Stimulated activated CD4-positive, alpha-beta T cell treated with anti-CD3 and anti-CD28 coated beads, Interleukin-2, amount 100 ng/mL, for 4 hours (primary cell): Measurements from ENCODE around the gene CDC42EP1.
A peak's percentile ranks its signal among the peaks of the same experiment; 100 is the strongest.
"Not testable (repeated sequence)": the region's sequence is repeated elsewhere in the genome, so short reads cannot be mapped to it uniquely, and the experiment has no call there.

Source experiments
- DNase-seq: peaks from one replicate; pipeline ENCODE4 v3.0.0-alpha.2; 2020; ENCODE audit warnings: low read depth

Gene CDC42EP1

GRCh38 chr22:37588546-37589215, 28.4 kb downstream of the CDC42EP1 start:
- no peak for DNase-seq

GRCh38 chr22:37589636-37590035, 29.4 kb downstream of the CDC42EP1 start:
- no peak for DNase-seq

- DNase-seq: not testable (repeated sequence)
These were observed 30.8 kb downstream of the CDC42EP1 start for GRCh38 chr22:37591081-37591480.

GRCh38 chr22:37591823-37592404, 31.6 kb downstream of the CDC42EP1 start:
- no peak for DNase-seq

- DNase-seq: no peak
These were observed 34.0 kb downstream of the CDC42EP1 start for GRCh38 chr22:37594237-37594636.

- no peak for DNase-seq
These were observed 38.9 kb downstream of the CDC42EP1 start for GRCh38 chr22:37599153-37599552.

- no peak for DNase-seq
These were observed 40.9 kb downstream of the CDC42EP1 start for GRCh38 chr22:37601203-37601539.

GRCh38 chr22:37601540-37602442, 41.5 kb downstream of the CDC42EP1 start:
- no peak for DNase-seq

- not testable (repeated sequence) for DNase-seq
These were observed 42.4 kb downstream of the CDC42EP1 start for GRCh38 chr22:37602546-37603277.

GRCh38 chr22:37604074-37604473, 43.8 kb downstream of the CDC42EP1 start:
- no peak for DNase-seq

GRCh38 chr22:37604875-37605274, 44.6 kb downstream of the CDC42EP1 start:
- DNase-seq: peak; percentile 29

GRCh38 chr22:37607010-37607934, 47.0 kb downstream of the CDC42EP1 start:
- peak; percentile 88 for DNase-seq

- DNase-seq: no peak
These were observed 47.7 kb downstream of the CDC42EP1 start for GRCh38 chr22:37607935-37608476.

- peak; percentile 91 for DNase-seq
These were observed 48.4 kb downstream of the CDC42EP1 start, which contains the start of gene GGA1 for GRCh38 chr22:37608477-37609239. Gene GGA1, plus strand, starts transcription at chr22:37608834. Its CDS starts 27 bp downstream, at chr22:37608861.

GRCh38 chr22:37609240-37610152, 49.2 kb downstream of the CDC42EP1 start:
- no peak for DNase-seq

- DNase-seq: not testable (repeated sequence)
These were observed 49.8 kb downstream of the CDC42EP1 start for GRCh38 chr22:37610153-37610475.

- DNase-seq: no peak
These were observed 50.3 kb downstream of the CDC42EP1 start for GRCh38 chr22:37610480-37611129.

GRCh38 chr22:37611207-37611606, 50.9 kb downstream of the CDC42EP1 start:
- DNase-seq: no peak
